Activated CD4-positive, CD25-positive, alpha-beta regulatory T cell treated with anti-CD3 and anti-CD28 coated beads, Interleukin-2, amount 50 U/mL, for 72 hours (primary cell): ENCODE measurements around the gene SOX18.

Source experiments
- DNase-seq: peaks from one replicate; pipeline ENCODE4 v3.0.0; 2021

The SOX18 gene

DNA sequence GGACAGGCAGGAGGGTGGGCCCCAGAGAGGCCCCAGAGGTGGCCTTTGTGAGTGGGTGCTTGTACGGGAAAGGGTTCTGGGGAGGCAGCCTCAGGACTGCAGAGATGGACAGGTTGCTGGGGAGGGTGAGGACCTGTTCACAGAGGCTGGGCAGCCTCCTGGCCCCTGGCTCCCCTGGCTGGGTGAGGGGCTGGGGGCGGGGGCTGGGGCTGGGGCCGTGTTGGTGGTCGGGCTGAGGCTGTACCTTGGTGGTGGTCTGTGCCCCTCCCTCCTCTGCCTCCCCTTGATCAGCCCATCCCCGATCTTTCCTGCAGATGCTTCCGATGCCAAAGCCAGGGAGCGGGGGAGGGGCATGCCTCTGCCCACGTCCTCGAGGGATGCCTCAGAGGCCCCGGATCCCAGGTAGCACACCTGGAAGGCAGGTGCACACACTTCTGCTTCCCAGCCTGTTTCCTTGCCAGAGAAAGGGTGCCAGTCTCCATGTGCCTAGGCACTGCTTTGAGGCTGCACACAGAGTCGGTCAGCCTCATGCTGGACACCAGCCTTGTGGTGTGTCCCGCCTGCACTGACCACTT is 18.4 kb upstream of the SOX18 start:
- no peak for DNase-seq

DNA sequence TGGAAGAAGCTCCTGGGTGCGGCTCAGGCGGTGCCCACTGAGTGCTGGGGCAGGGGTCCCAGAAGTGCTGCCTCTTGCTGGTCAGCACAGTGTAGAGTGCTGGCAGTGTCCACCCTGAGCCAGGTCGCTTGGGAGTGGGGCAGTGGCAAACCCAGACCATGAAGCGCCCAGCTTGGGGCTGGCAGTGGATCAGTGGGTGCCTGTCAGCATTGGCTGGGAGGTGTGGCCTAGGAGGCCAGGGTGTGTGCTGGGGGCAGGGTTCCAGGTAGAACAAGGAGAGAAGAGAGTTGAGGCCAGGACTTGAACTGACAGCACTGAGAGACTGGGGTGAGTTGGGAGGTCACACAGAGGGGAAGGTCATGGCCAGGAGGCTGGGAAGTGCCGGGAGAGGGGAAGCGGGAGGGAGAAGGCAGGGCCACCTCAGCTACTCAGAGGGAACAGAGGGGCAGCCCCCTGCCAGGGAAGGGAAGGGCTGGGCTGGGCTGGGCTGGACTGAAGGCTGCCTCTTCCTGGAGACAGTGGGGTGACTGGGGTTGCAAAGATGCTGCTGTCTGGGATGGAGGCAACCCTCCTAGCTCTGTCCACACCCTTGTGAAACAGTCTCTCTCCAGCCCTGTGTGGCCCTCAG is 17.7 kb upstream of the SOX18 start:
- no peak for DNase-seq

DNA sequence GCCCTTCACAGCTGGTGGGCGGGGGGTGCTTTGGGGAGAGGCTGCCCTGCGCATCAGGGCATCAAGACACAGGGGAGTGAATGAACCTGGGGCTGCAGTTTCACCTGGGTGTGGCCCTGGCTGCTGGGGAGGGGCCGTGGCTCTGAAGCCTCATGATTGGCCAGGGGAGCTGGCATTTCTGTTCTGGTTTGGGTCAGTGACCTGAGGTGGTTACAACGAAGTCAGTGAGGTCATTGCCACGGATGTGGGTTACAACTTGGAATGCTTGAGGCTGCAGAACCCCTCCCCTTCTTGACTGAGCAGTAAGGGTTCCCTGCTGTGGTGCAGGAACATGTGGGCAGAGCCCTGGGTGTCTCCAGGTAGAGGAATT is 16.5 kb upstream of the SOX18 start:
- DNase-seq: peak; percentile 66

- no peak for DNase-seq
These were observed 15.9 kb upstream of the SOX18 start for GRCh38 chr20:64065062-64065973.

GRCh38 chr20:64064145-64064698 is 14.8 kb upstream of the SOX18 start:
- no peak for DNase-seq

GRCh38 chr20:64063389-64064144 is 14.1 kb upstream of the SOX18 start:
- DNase-seq: no peak

DNA sequence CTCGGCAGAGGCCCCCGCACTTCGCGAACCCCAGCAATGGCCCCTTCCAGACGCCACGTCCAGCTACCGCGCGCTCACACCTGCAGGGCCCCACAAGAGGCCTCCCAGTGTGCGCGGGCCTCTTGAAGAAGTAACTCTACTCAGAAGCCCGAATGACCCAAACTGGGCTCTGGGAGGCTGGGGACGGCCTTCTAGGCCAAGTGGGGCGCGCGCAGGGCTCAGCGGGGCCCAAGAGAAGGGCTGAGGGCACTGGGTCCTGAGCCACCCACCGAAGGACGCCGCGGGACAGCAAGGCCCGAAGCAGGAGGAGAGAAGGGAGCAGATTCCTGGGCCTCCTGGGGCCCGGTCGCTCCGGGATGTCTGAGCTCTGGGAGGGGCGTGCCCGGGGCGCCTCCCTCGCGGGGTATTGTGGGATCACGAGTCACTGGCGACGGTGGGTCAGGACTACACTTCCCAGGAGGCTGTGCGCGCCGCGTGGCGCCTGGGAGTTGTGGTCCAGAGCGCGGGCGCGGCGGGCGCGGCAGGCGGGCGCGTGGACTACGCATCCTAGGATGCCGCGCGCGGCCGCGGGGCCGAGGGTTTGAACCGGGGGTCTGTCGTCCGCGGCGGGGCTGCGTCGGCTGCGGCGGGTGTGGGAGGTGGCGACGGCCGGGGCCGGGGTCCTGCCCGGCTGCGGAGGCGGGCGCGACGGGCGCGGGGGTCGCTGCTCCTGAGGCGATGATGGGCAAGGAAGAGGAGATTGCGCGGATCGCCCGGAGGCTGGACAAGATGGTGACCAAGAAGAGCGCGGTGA is 13.4 kb upstream of the SOX18 start, which contains the start of gene TCEA2:
Gene TCEA2 (plus strand): TSS at position 603 of the 793 bp plus-strand sequence. CDS start 115 bp downstream, at position 718.
- DNase-seq: peak; percentile 89

GRCh38 chr20:64062276-64062595 is 12.8 kb upstream of the SOX18 start:
- no peak for DNase-seq

GRCh38 chr20:64058536-64058935 is 9.1 kb upstream of the SOX18 start:
- DNase-seq: no peak

- DNase-seq: peak; percentile 84
These were observed 8.4 kb upstream of the SOX18 start for GRCh38 chr20:64057628-64058498.

GRCh38 chr20:64056889-64057627 is 7.6 kb upstream of the SOX18 start:
- no peak for DNase-seq

DNA sequence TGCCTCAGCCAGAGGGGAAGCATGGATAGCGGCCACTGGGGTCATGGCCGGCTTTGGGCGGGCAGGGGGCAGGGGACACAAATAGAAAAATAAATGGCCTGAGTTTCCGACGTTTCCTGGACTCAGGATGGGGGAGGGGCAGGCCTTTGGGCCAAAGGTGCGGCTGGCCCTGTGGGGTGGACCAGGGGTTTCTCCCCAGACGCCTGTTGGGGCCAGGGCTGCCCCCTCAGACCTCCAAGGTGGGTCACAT is 7.1 kb upstream of the SOX18 start:
- DNase-seq: no peak

DNA sequence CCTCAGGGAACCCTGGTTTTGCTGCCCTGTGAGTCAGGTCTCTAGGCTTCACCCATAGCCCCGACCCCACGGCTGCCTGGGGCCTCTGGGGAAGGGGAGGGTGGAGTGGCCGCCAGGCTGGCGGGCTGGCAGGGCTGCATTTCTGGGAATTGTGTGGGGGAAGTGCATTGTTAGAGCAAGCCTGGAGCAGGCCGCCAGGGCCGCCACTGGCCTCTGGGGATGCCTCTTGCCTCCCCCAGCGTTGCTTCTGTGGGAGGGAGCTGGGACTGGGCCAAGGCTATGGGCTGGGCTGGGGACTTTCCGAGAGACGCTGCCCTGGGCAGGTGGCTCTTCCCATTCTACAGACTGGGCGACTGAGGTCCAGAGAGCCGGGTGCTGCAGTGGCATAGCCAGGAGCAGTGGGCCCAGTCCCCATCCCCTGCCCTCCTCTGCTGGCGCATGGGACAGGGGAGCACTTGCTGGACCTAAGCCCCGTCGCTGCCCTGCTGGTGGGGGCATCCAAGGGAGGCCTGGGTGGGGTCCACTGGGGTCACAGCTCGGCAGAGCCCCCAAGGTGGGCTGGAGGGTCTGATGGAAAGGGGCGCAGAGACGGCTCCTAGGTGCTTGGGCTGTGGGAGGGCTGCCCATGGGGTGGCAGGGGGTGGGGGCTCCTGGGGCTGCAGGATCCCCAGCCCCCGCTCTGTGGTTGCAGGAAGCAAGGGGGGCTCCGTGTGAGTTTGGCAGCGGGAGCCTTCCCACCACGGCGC is 6.6 kb upstream of the SOX18 start:
- no peak for DNase-seq

DNA sequence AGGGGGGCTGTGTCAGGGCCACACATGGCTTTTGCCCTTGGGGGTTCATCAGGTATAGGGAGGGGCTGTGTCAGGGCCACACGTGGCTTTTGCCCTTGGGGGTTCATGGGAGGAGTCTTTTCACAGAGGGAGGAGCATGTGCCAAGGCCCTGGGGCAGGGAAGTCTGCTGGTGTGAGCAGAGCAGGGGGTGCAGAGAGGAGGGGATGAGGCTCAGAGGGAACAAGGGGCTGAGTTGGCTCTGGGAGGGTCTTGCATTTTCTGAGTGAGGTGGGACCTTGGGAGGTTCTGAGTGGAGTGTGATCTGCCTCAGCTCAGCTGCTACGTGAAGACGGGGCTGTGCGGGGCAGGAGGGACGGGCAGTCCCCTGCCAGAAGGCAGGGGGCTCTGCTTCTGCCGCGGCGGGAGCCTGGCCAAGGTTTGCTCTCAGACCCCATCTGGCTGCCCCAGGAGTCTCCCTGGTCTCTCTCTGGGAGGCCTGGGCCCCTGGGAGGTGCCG is 6.0 kb upstream of the SOX18 start:
- DNase-seq: no peak

GRCh38 chr20:64053841-64054661 is 4.6 kb upstream of the SOX18 start:
- no peak for DNase-seq

DNA sequence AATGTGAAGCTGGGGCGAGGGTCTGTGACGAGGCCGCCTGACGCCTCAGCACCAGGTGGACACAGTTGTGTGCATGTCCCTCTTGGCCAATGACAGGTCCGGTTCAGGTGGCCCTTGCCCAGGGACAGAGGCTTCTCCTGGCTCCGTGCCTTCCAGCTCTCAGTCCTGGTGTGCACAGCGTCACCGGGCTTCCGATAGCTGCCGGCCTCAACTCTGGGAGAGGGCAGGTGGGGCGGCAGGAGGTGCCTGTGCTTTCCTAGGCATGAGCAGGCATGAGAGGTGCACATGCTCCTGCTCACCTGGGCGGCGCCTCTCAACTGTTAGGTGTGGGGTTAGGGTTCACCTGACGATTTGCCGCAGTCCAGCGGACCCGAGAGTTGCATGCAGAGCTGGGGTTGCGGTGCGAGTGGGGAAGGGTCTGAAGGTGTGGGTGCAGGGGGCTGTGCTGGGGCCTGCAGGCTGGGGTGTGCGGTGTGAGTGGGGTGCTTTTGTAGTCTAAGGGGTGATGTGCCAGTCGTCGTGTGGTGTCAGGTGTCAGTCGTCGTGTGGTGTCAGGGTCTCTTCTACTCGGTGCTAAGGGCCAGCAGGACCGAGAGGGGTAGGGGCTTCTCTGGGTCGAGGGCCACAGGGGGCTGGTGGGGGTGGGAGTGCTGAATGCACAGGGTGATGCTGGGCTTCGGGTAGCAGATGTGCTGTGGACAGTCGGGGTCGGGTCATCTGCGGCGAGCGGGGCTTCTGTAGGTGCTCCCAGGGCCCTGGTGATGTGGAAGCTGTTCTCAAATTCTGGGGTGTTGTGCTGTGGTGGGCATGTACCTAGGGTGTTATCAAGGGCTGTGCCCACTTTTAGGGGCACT is 3.8 kb upstream of the SOX18 start:
- no peak for DNase-seq

- no peak for DNase-seq
These were observed 2.9 kb upstream of the SOX18 start for GRCh38 chr20:64052326-64052722.
